ENCODE results near the gene SF1. TPM values are rescaled to one million over a fixed set of nuclear protein-coding genes. Genes with fewer than 3 reads are reported as not detected.

SF1 gene
- total and polyA plus RNA-seq, 4 experiments from 2014 or later: 48.3 to 832 (median 481) TPM

DNA sequence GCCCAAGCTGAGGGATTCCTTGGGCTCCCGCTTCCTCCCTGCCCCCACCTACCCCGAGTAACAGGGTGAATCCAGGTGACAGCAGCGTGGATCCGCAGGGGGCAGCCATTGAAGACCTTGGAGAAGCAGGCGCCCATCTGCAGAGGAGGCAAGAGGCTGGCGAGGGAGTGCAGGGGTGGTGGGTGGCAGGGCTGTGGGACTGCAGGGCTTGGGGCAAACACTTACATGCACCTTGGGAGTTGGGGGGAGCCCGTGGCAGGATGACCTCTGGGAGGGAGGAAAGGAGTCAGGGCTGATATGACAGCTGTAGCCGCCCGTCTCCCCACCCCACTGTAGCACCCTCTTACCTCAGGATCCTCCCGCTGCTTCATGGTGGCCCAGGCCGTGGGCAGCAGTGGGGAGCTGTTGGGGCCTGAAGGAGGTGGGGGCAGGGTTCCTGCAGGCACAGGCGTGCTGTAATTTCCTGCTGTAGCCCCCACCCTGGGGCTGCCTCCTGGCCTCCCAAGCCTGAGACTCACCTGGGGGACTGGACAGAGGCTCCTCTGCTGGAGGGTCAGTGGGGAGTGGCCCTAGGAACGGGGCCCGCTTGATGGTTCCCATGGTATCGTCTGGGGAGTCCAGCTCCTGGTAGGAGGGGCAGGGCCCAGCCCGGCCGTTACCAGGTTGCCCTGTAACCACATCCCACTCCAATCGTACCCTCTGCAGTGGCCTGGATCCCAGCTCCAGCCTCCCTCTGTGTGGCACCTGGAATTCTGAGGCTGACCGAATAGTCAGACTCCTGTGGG is 18.6 kb upstream of the SF1 start:
- H3K4me1 Mint-ChIP-seq: peaks cover 10 to 35% (median 24%) of the 10 kb centered on the region in 4 donors
- DNase-seq: no peak
- H3K4me1 ChIP-seq (ENCODE audit: insufficient read depth, low read length): peaks cover 20% of the 10 kb centered on the region
- POLR2A ChIA-PET (ENCODE audit: partially characterized antibody): interaction anchor here (0.6 to 1.9 kb wide), 5 partner anchors 14 to 315 kb away, joined by 3 to 8 read pairs (median 3); partner anchors contain the start of genes MEN1, RASGRP2, SF1 and TM7SF2
- H3K27ac ChIP-seq (ENCODE audit: low read depth, low read length): no peak overlapping the region
- no peak overlapping the region for H3K4me3 ChIP-seq (ENCODE audit: low read length in 2 of 2)
- intact Hi-C loops (cut with micrococcal nuclease): no loop called here
- peak overlapping the region in 1 of 7 donors; percentile 51 for H3K27ac Mint-ChIP-seq
- peaks cover 35% of the 10 kb centered on the region for H3K36me3 ChIP-seq (ENCODE audit: insufficient read depth, low read length)
- no peaks in the 10 kb centered on the region for H3K9me3 Mint-ChIP-seq
- no peaks in the 10 kb centered on the region for H3K27me3 ChIP-seq (ENCODE audit: insufficient read depth, low read length)
- H3K9me3 ChIP-seq (ENCODE audit: control insufficient read depth in 1 of 2, low read length in 2 of 2): no peaks in the 10 kb centered on the region
- CTCF ChIA-PET (ENCODE audit: partially characterized antibody): no interaction called here
- H3K36me3 Mint-ChIP-seq: peaks cover 11 to 49% of the 10 kb centered on the region in 2 donors
- H3K27me3 Mint-ChIP-seq: no peaks in the 10 kb centered on the region
- H3K4me3 Mint-ChIP-seq: no peak overlapping the region

GRCh38 chr11:64796047-64796756 is 17.9 kb upstream of the SF1 start:
- no peak overlapping the region for H3K4me3 Mint-ChIP-seq

DNA sequence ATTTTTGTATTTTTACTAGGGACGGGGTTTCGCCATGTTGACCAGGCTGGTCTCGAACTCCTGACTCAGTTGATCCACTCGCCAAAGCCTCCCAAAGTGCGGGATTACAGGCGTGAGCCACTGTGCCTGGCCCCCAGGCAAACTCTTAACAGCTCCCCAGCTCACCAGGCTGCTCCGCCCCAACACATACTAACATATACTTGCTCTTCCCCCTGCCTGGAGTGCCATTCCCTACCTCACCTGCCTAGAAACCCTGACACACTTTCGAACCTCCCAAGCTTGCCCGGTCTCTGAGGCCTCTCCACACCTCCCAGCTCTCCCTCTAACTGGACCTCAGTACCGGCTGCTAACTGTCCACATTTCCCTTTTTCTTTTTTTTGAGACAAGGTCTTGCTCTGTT is 16.2 kb upstream of the SF1 start:
- no peaks in the 10 kb centered on the region for H3K27me3 ChIP-seq (ENCODE audit: insufficient read depth, low read length)
- ChIA-PET POLR2A (ENCODE audit: partially characterized antibody) (interaction anchor here (0.7 to 2.8 kb wide), 5 partner anchors 9 to 50 kb away, joined by 3 to 18 read pairs (median 6); partner anchors contain the start of genes CDC42BPG, MAP4K2, MEN1 and SF1), CTCF (ENCODE audit: partially characterized antibody) (interaction anchor here (1.1 to 1.3 kb wide), 3 partner anchors 12 to 218 kb away, joined by 3 read pairs; no protein-coding TSS in a partner anchor)
- Mint-ChIP-seq H3K36me3 (peaks cover 12 to 54% of the 10 kb centered on the region in 2 donors), H3K27ac (peak overlapping the region in 5 of 7 donors; percentile 27 to 64 (median 60)), H3K4me3 (no peak overlapping the region), H3K9me3 (no peaks in the 10 kb centered on the region), H3K27me3 (no peaks in the 10 kb centered on the region), H3K4me1 (peaks cover 10 to 19% (median 16%) of the 10 kb centered on the region in 4 donors)
- H3K4me3 ChIP-seq (ENCODE audit: low read length in 2 of 2): no peak overlapping the region
- peaks cover 4% of the 10 kb centered on the region for H3K4me1 ChIP-seq (ENCODE audit: insufficient read depth, low read length)
- peaks cover 37% of the 10 kb centered on the region for H3K36me3 ChIP-seq (ENCODE audit: insufficient read depth, low read length)
- no peaks in the 10 kb centered on the region for H3K9me3 ChIP-seq (ENCODE audit: control insufficient read depth in 1 of 2, low read length in 2 of 2)
- no peak for DNase-seq
- H3K27ac ChIP-seq (ENCODE audit: low read depth, low read length): no peak overlapping the region
- intact Hi-C loops (cut with micrococcal nuclease): no loop called here

More at GRCh38 chr11:64796047-64796756, 17.9 kb upstream of the SF1 start:
- peaks cover 12% of the 10 kb centered on the region for H3K4me1 ChIP-seq (ENCODE audit: insufficient read depth, low read length)
- ChIA-PET CTCF (ENCODE audit: partially characterized antibody) (no interaction called here), POLR2A (ENCODE audit: partially characterized antibody) (interaction anchor here (0.6 to 2.8 kb wide), 4 partner anchors 10 to 17 kb away, joined by 3 to 18 read pairs (median 4); partner anchors contain the start of genes MEN1 and SF1)
- no peak overlapping the region for H3K27ac ChIP-seq (ENCODE audit: low read depth, low read length)
- Mint-ChIP-seq H3K27ac (peak overlapping the region in 3 of 7 donors; percentile 30 to 66 (median 51)), H3K27me3 (no peaks in the 10 kb centered on the region), H3K4me1 (peaks cover 10 to 28% (median 20%) of the 10 kb centered on the region in 4 donors), H3K9me3 (no peaks in the 10 kb centered on the region), H3K36me3 (peaks cover 11 to 52% of the 10 kb centered on the region in 2 donors)
- H3K27me3 ChIP-seq (ENCODE audit: insufficient read depth, low read length): no peaks in the 10 kb centered on the region
- no peaks in the 10 kb centered on the region for H3K9me3 ChIP-seq (ENCODE audit: control insufficient read depth in 1 of 2, low read length in 2 of 2)
- intact Hi-C loops (cut with micrococcal nuclease): no loop called here
- H3K4me3 ChIP-seq (ENCODE audit: low read length in 2 of 2): no peak overlapping the region
- peaks cover 35% of the 10 kb centered on the region for H3K36me3 ChIP-seq (ENCODE audit: insufficient read depth, low read length)
- no peak for DNase-seq

DNA sequence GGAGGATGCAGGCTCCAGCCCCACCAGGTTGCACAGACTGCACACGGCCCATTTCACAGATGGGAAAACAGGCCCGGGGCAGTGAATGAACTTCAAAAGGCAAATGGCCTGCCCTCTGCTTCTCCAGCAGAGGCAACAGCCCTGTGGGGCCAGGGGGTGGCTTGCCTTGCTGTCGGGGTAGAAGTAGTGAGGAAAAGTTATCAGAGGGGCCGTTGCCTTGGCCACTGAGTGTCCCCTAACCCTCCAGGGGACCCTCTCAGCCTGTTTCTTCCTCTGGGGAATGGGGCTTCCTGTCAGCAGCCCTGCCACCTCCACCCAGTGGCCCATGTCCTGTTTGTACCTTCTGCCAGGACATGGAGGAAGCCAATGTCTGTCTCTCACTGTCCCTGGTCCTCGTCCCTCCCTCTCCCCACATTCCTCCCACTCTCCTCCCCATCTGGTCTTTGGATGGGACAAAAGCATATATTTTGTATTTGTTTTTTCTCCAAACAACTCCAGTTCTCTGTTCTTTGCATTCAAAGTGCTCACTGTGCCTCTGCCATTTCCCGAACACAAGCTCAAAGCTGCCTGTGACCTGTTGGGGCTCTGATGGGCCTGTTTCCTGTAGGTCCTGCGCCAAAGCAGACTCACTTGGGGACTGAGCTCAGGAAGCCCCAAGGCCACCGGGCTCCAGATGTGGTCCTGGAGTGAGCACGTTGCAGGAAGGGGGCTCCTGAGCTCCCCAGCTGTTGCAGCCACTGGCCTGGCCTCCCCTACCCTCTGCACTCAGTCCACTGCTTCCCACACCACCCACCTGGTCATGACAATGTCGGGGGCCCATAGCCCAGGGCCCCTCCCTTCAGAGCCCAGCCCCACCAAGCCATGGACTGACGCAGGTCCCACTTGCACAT is 15.2 kb upstream of the SF1 start:
- H3K4me1 ChIP-seq (ENCODE audit: insufficient read depth, low read length): peaks cover 4% of the 10 kb centered on the region
- H3K27me3 ChIP-seq (ENCODE audit: insufficient read depth, low read length): no peaks in the 10 kb centered on the region
- Mint-ChIP-seq H3K4me1 (peaks cover 7 to 18% (median 13%) of the 10 kb centered on the region in 4 donors), H3K27me3 (no peaks in the 10 kb centered on the region), H3K27ac (peak overlapping the region in 5 of 7 donors; percentile 23 to 78 (median 68)), H3K9me3 (no peaks in the 10 kb centered on the region), H3K4me3 (no peak overlapping the region), H3K36me3 (peaks cover 10 to 54% of the 10 kb centered on the region in 2 donors)
- DNase-seq: no peak
- H3K9me3 ChIP-seq (ENCODE audit: control insufficient read depth in 1 of 2, low read length in 2 of 2): no peaks in the 10 kb centered on the region
- H3K27ac ChIP-seq (ENCODE audit: low read depth, low read length): no peak overlapping the region
- H3K36me3 ChIP-seq (ENCODE audit: insufficient read depth, low read length): peaks cover 34% of the 10 kb centered on the region
- POLR2A ChIA-PET (ENCODE audit: partially characterized antibody): interaction anchor here (0.7 to 2.8 kb wide), 7 partner anchors 8 to 53 kb away, joined by 3 to 18 read pairs (median 3); partner anchors contain the start of genes CDC42BPG, MAP4K2 and SF1
- H3K4me3 ChIP-seq (ENCODE audit: low read length in 2 of 2): no peak overlapping the region
- intact Hi-C loops (cut with micrococcal nuclease): no loop called here
- CTCF ChIA-PET (ENCODE audit: partially characterized antibody): interaction anchor here (1.1 to 1.3 kb wide), 3 partner anchors 11 to 219 kb away, joined by 3 read pairs; no protein-coding TSS in a partner anchor

- peaks cover 33% of the 10 kb centered on the region for H3K36me3 ChIP-seq (ENCODE audit: insufficient read depth, low read length)
- H3K9me3 ChIP-seq (ENCODE audit: control insufficient read depth in 1 of 2, low read length in 2 of 2): no peaks in the 10 kb centered on the region
- Mint-ChIP-seq H3K4me3 (no peak overlapping the region), H3K9me3 (no peaks in the 10 kb centered on the region), H3K36me3 (peaks cover 10 to 57% of the 10 kb centered on the region in 2 donors), H3K27me3 (no peaks in the 10 kb centered on the region), H3K4me1 (peaks cover 9 to 21% (median 16%) of the 10 kb centered on the region in 4 donors), H3K27ac (peak overlapping the region in 2 of 7 donors; percentile 22 to 30)
- ChIA-PET POLR2A (ENCODE audit: partially characterized antibody) (interaction anchor here (0.9 kb wide), 1 partner anchor 10 kb away, joined by 3 read pairs; no protein-coding TSS in a partner anchor), CTCF (ENCODE audit: partially characterized antibody) (interaction anchor here (1.7 to 1.8 kb wide), 2 partner anchors 11 to 20 kb away, joined by 4 read pairs; no protein-coding TSS in a partner anchor)
- H3K27ac ChIP-seq (ENCODE audit: low read depth, low read length): no peak overlapping the region
- peaks cover 9% of the 10 kb centered on the region for H3K4me1 ChIP-seq (ENCODE audit: insufficient read depth, low read length)
- intact Hi-C loops (cut with micrococcal nuclease): no loop called here
- no peak overlapping the region for H3K4me3 ChIP-seq (ENCODE audit: low read length in 2 of 2)
- DNase-seq: no peak
- H3K27me3 ChIP-seq (ENCODE audit: insufficient read depth, low read length): no peaks in the 10 kb centered on the region
Measured at GRCh38 chr11:64792482-64792881, 14.1 kb upstream of the SF1 start.

DNA sequence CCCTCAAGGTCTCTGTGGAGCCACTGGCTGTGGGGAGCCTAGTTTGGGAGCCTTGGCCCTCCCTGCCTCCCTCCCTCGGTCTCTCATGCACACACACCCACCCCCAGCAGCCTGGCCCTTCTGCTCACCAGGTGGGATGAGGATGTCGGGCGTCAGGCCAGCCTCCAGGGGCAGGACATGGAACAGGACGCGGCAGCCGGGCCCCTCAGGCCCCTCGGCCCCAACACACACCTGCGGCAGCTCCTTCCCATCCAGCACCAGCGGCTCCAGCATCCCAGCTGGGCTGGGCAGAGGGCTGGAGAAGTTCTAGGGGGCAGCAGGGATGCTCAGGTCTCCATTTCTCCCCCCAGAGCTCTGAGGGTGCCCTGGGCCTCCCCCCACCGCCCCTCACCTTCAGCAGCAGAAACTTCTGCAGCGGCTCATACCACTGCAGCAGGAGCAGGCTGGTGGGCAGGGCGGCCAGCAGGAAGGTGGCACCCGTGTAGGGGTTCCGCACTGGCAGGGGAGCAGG is 13.5 kb upstream of the SF1 start:
- H3K36me3 Mint-ChIP-seq: peaks cover 10 to 58% of the 10 kb centered on the region in 2 donors
- peaks cover 10% of the 10 kb centered on the region for H3K4me1 ChIP-seq (ENCODE audit: insufficient read depth, low read length)
- intact Hi-C loops (cut with micrococcal nuclease): no loop called here

More for the DNA sequence above, 13.5 kb upstream of the SF1 start:
- H3K27ac Mint-ChIP-seq: no peak overlapping the region
- H3K36me3 ChIP-seq (ENCODE audit: insufficient read depth, low read length): peaks cover 27% of the 10 kb centered on the region
- DNase-seq: no peak
- no peaks in the 10 kb centered on the region for H3K27me3 Mint-ChIP-seq
- CTCF ChIA-PET (ENCODE audit: partially characterized antibody): interaction anchor here (1.5 to 1.8 kb wide), 3 partner anchors 10 to 24 kb away, joined by 3 to 4 read pairs (median 4); no protein-coding TSS in a partner anchor
- H3K4me1 Mint-ChIP-seq: peaks cover 10 to 22% (median 17%) of the 10 kb centered on the region in 4 donors
- no peak overlapping the region for H3K4me3 ChIP-seq (ENCODE audit: low read length in 2 of 2)
- H3K27me3 ChIP-seq (ENCODE audit: insufficient read depth, low read length): no peaks in the 10 kb centered on the region
- H3K9me3 ChIP-seq (ENCODE audit: control insufficient read depth in 1 of 2, low read length in 2 of 2): no peaks in the 10 kb centered on the region
- H3K27ac ChIP-seq (ENCODE audit: low read depth, low read length): no peak overlapping the region
- no peaks in the 10 kb centered on the region for H3K9me3 Mint-ChIP-seq
- POLR2A ChIA-PET (ENCODE audit: partially characterized antibody): interaction anchor here (1.2 to 1.3 kb wide), 2 partner anchors 11 to 13 kb away, joined by 3 read pairs; partner anchors contain the start of genes MAP4K2 and SF1
- no peak overlapping the region for H3K4me3 Mint-ChIP-seq
